Psoas muscle (tissue), 8 donors: Measurements from ENCODE around the gene SLC38A9. TPM values are rescaled to one million over a fixed set of nuclear protein-coding genes. Genes with fewer than 3 reads are reported as not detected.

Source experiments
- ATAC-seq, 4 donors: fragments of 200-7000 bp; cut with Tn5 transposase; one replicate each; pipeline ENCODE4 v1.9.1; 2020; ENCODE audit warnings: moderate library complexity in 3 of 4, mild to moderate bottlenecking in 2 of 4
- DNase-seq, 2 donors: peaks; one replicate each; pipeline ENCODE4 v3.0.0-alpha.2; 2020
- H3K27ac ChIP-seq: fragments of 200-600 bp; one replicate; pipeline ENCODE4 v1.8.0; 2022
- H3K27me3 ChIP-seq, 3 donors: fragments of 200-600 bp in 1 of 3; one replicate each; pipeline versions ENCODE4 v1.6.1 to v1.8.0; 2013 to 2022; ENCODE audit warnings: low read length in 2 of 3, mild to moderate bottlenecking in 2 of 3, moderate library complexity in 1 of 3; ENCODE audit not compliant: insufficient read depth in 3 of 3
- H3K36me3 ChIP-seq, 2 donors: fragments of 200-600 bp in 1 of 2; one replicate each; pipeline versions ENCODE4 v1.6.1 to v1.8.0; 2013 to 2022; ENCODE audit warnings: low read depth in 1 of 2, mild to moderate bottlenecking in 1 of 2, moderate library complexity in 1 of 2; ENCODE audit not compliant: insufficient read depth in 1 of 2
- H3K4me1 ChIP-seq: fragments of 200-600 bp; one replicate; pipeline ENCODE4 v1.8.0; 2022
- H3K4me3 ChIP-seq: fragments of 200-600 bp; one replicate; pipeline ENCODE4 v1.8.0; 2022; ENCODE audit warnings: mild to moderate bottlenecking
- H3K9me3 ChIP-seq: fragments of 200-600 bp; one replicate; pipeline ENCODE4 v1.8.0; 2022
- CTCF ChIP-seq: fragments of 200-600 bp; IDR thresholded peaks from one replicate; pipeline ENCODE4 v1.8.0; 2022; ENCODE audit warnings: antibody characterized with exemption
- WGBS, 3 donors: extraction: QIAGEN DNeasy Blood & Tissue Kit; methylation state at CpG; one replicate each; pipeline versions ENCODE4 v1.1.6 to v1.1.7; 2013; 5-methylcytosine and 5-hydroxymethylcytosine counted together
- intact Hi-C, 2 donors: fragments of 100-400 bp; cut with DNase I; formaldehyde crosslinking; loops; one replicate each; pipeline versions ENCODE4 v1.11.0 to v1.14.2; 2022
- polyA plus RNA-seq, 3 donors: library from polyadenylated mRNA; stranded (reverse); fragments of 200-250 nt; gene quantifications; one replicate each; pipeline ENCODE4 v1.2.3, GENCODE V29; 2013
- total RNA-seq, 4 donors: library from RNA; stranded (reverse); fragmentation: NEBNext Ultra II Directional in 2 of 4; extraction: Animal tissue kit (Norgen Biotek cat#: 25700) in 2 of 4; gene quantifications; one replicate each; pipeline versions ENCODE4 v1.2.1 to v1.2.4, GENCODE V29; 2021 to 2023
- donor health status: healthy with polysubstance abuse.
- donor health status: DM: no; HTN: no; CAD: no; lungs with moderate emphysema.
- donor health status: Bipolar disorder and iron deficiency.
- donor health status: healthy.
- donor health status: DM: yes; HTN: yes; CAD: no.
- donor health status: DM: no; HTN: no; CAD: no.
- donor health status: DM: no; HTN: no; CAD: no.
- donor health status: DM: yes; HTN: yes; CAD: no.

SLC38A9 gene
- total and polyA plus RNA-seq, 7 donors = 4.3 to 7.2 (median 6.8) TPM

- DNase-seq = peak; percentile 27 to 59
- 64 to 80% (median 70%) methylated on average over 8 of the region's 8 CpGs for WGBS, 3 donors
- ATAC-seq = peak in 1 of 4 donors; percentile 15
Measured at GRCh38 chr5:55665065-55665464, 47.1 kb downstream of the SLC38A9 start.

GRCh38 chr5:55657443-55657842, 54.7 kb downstream of the SLC38A9 start:
- H3K36me3 ChIP-seq = peaks cover 0 to 27% of the 10 kb centered on the region in 2 donors
- no peak overlapping the region for H3K27ac ChIP-seq
- no peak for TF ChIP-seq CTCF
- 74 to 90% (median 79%) methylated on average over 2 of the region's 2 CpGs for WGBS, 3 donors
- intact Hi-C loops = no loop called here
- ATAC-seq = no peak
- no peaks in the 10 kb centered on the region for H3K27me3 ChIP-seq
- H3K4me1 ChIP-seq = no peaks in the 10 kb centered on the region
- DNase-seq = no peak
- no peaks in the 10 kb centered on the region for H3K9me3 ChIP-seq
- H3K4me3 ChIP-seq = no peak overlapping the region

More at GRCh38 chr5:55665065-55665464, 47.1 kb downstream of the SLC38A9 start:
- peaks cover 0 to 24% of the 10 kb centered on the region in 2 donors for H3K36me3 ChIP-seq
- H3K4me1 ChIP-seq = no peaks in the 10 kb centered on the region
- H3K4me3 ChIP-seq = no peak overlapping the region
- intact Hi-C loops = no loop called here
- no peaks in the 10 kb centered on the region for H3K27me3 ChIP-seq
- no peak overlapping the region for H3K27ac ChIP-seq
- no peaks in the 10 kb centered on the region for H3K9me3 ChIP-seq
- no peak for TF ChIP-seq CTCF

- Histone ChIP-seq H3K27me3 (no peaks in the 10 kb centered on the region), H3K4me1 (no peaks in the 10 kb centered on the region), H3K9me3 (no peaks in the 10 kb centered on the region), H3K27ac (no peak overlapping the region), H3K4me3 (no peak overlapping the region), H3K36me3 (peaks cover 0 to 31% of the 10 kb centered on the region in 2 donors)
- DNase-seq = no peak
- no peak for TF ChIP-seq CTCF
- ATAC-seq = no peak
- WGBS, 3 donors = 69 to 76% (median 69%) methylated on average over 3 of the region's 3 CpGs
- intact Hi-C loops = no loop called here
Measured at GRCh38 chr5:55650386-55650785, 61.7 kb downstream of the SLC38A9 start.

- no peaks in the 10 kb centered on the region for H3K4me1 ChIP-seq
- peaks cover 0 to 31% of the 10 kb centered on the region in 2 donors for H3K36me3 ChIP-seq
- no peaks in the 10 kb centered on the region for H3K27me3 ChIP-seq
- intact Hi-C loops = no loop called here
- H3K9me3 ChIP-seq = no peaks in the 10 kb centered on the region
- H3K27ac ChIP-seq = no peak overlapping the region
- TF ChIP-seq CTCF = no peak
- H3K4me3 ChIP-seq = no peak overlapping the region
- DNase-seq (no peak), ATAC-seq (no peak)
Measured at GRCh38 chr5:55649963-55650362, 62.2 kb downstream of the SLC38A9 start.

GRCh38 chr5:55645304-55645703, 66.8 kb downstream of the SLC38A9 start:
- WGBS, 3 donors = 81 to 93% (median 84%) methylated on average over 3 of the region's 3 CpGs
- no peaks in the 10 kb centered on the region for H3K27me3 ChIP-seq
- intact Hi-C loops = no loop called here

More at GRCh38 chr5:55645304-55645703, 66.8 kb downstream of the SLC38A9 start:
- no peak overlapping the region for H3K27ac ChIP-seq
- no peaks in the 10 kb centered on the region for H3K9me3 ChIP-seq
- H3K4me3 ChIP-seq = no peak overlapping the region
- H3K4me1 ChIP-seq = no peaks in the 10 kb centered on the region
- no peak for ATAC-seq
- peaks cover 0 to 9% of the 10 kb centered on the region in 2 donors for H3K36me3 ChIP-seq
- no peak for TF ChIP-seq CTCF
- no peak for DNase-seq
